G401 (cell line): ENCODE results near the gene KLK15. TPM values are rescaled to one million over a fixed set of nuclear protein-coding genes. Genes with fewer than 3 reads are reported as not detected.

Source experiments
- DNase-seq: peaks from one replicate; pipeline ENCODE4 v3.0.0-alpha.2; 2015; ENCODE audit warnings: low spot score
- in situ Hi-C: cut with HindIII; loops from 2 replicates; pipeline ENCODE4 v1.10.0; 2016; ENCODE audit warnings: low sequenced_read_pairs, mixed read lengths
- total RNA-seq: library from RNA; depleted of rRNA; stranded (reverse); fragments of >200 nt; shearing (Covaris generic); gene quantifications from 2 replicates; pipeline ENCODE4 v1.2.3, GENCODE V29; 2014; rRNA removed

The KLK15 gene
- total RNA-seq: not detected in 2 replicates

- in situ Hi-C loops: no loop called here
- no peak for DNase-seq
These were observed at the start of gene KLK15 for GRCh38 chr19:50833117-50833801. TSS of gene KLK15 (minus strand) at chr19:50833574. CDS start at chr19:50831492, 2,082 bp downstream.

DNA sequence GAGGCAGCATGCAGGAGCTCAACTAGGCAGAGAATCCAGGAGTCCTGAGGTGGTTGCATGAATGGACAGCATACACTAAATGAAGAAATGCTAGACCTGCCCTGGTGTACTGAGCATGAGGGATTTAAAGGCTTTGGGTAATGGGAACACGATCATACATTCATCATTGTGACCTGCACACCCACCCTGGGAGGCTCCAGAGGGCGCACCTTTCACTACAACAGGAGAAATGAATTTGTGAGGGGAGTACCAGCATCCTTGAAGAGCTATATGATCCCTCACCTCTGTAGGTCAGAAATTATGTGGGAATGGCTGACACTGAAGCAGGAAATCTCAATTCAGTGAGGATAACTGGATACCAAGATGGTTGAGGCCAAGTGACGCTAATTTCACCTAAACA lies 48.8 kb upstream of the KLK15 start:
- DNase-seq: no peak
- in situ Hi-C loops: no loop called here

GRCh38 chr19:50880241-50880640 lies 46.9 kb upstream of the KLK15 start:
- in situ Hi-C loops: no loop called here
- DNase-seq: no peak

DNA sequence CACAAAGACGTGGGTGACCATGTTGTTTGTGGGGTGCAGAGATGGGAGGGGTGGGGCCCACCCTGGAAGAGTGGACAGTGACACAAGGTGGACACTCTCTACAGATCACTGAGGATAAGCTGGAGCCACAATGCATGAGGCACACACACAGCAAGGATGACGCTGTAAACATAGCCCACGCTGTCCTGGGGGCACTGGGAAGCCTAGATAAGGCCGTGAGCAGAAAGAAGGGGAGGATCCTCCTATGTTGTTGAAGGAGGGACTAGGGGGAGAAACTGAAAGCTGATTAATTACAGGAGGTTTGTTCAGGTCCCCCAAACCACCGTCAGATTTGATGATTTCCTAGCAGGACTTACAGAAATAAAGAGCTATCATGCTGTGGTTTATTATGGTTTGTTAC lies 45.5 kb upstream of the KLK15 start:
- in situ Hi-C loops: no loop called here
- DNase-seq: no peak

DNA sequence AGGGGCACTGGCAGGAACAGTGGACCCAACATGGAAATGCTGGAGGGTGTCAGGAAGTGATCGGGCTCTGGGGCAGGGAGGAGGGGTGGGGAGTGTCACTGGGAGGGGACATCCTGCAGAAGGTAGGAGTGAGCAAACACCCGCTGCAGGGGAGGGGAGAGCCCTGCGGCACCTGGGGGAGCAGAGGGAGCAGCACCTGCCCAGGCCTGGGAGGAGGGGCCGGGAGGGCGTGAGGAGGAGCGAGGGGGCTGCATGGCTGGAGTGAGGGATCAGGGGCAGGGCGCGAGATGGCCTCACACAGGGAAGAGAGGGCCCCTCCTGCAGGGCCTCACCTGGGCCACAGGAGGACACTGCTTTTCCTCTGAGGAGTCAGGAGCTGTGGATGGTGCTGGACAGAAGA lies 44.0 kb upstream of the KLK15 start:
- DNase-seq: no peak
- in situ Hi-C loops: no loop called here

DNA sequence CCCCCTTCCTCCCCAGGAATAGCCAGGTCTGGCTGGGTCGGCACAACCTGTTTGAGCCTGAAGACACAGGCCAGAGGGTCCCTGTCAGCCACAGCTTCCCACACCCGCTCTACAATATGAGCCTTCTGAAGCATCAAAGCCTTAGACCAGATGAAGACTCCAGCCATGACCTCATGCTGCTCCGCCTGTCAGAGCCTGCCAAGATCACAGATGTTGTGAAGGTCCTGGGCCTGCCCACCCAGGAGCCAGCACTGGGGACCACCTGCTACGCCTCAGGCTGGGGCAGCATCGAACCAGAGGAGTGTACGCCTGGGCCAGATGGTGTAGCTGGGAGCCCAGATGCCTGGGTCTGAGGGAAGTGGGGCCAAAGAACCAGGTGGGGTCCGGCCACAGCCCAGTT lies 43.1 kb upstream of the KLK15 start:
- DNase-seq: no peak
- in situ Hi-C loops: no loop called here

- no peak for DNase-seq
- in situ Hi-C loops: no loop called here
These were observed 42.5 kb upstream of the KLK15 start for GRCh38 chr19:50875795-50876422.

DNA sequence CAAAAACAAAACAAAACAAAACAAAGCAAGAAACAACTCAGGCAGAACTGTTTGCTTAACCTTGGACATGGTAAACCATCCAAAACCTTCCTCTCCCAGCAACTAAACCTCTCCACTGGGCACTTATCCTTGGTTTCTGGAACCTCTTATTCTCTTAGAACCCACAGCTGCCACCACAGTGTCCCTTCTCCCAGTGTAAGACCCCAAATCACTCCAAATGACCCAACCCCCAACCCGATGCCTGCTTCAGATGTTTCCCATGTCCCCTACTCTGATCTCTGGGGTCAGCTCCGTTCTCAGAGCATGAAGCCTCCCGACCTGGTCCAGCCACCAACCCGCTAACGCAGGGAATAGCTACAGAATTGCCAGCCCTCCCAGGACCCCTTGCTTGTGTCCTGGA lies 40.8 kb upstream of the KLK15 start:
- in situ Hi-C loops: no loop called here
- DNase-seq: no peak

DNA sequence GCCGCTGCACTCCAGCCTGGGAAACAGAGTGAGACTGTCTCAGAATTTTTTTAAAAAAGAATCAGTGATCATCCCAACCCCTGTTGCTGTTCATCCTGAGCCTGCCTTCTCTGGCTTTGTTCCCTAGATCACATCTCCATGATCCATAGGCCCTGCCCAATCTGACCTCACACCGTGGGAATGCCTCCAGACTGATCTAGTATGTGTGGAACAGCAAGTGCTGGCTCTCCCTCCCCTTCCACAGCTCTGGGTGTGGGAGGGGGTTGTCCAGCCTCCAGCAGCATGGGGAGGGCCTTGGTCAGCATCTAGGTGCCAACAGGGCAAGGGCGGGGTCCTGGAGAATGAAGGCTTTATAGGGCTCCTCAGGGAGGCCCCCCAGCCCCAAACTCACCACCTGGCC lies 39.7 kb upstream of the KLK15 start, which contains the start of gene KLK2:
Gene KLK2 (plus strand): TSS at position 384 of the 400 bp plus-strand sequence. CDS start 35 bp downstream, outside the sequence.
- DNase-seq: no peak
- in situ Hi-C loops: no loop called here

- in situ Hi-C loops: no loop called here
- no peak for DNase-seq
These were observed 37.2 kb upstream of the KLK15 start for GRCh38 chr19:50870417-50871089.

GRCh38 chr19:50869479-50869878 lies 36.1 kb upstream of the KLK15 start:
- DNase-seq: no peak
- in situ Hi-C loops: no loop called here

DNA sequence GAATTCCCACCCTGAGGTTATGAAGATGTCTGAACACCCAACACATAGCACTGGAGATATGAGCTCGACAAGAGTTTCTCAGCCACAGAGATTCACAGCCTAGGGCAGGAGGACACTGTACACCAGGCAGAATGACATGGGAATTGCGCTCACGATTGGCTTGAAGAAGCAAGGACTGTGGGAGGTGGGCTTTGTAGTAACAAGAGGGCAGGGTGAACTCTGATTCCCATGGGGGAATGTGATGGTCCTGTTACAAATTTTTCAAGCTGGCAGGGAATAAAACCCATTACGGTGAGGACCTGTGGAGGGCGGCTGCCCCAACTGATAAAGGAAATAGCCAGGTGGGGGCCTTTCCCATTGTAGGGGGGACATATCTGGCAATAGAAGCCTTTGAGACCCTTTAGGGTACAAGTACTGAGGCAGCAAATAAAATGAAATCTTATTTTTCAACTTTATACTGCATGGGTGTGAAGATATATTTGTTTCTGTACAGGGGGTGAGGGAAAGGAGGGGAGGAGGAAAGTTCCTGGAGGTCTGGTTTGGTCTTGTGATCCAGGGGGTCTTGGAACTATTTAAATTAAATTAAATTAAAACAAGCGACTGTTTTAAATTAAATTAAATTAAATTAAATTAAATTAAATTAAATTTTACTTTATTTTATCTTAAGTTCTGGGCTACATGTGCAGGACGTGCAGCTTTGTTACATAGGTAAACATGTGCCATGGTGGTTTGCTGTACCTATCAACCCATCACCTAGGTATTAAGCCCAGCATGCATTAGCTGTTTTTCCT lies 28.3 kb upstream of the KLK15 start:
- no peak for DNase-seq
- in situ Hi-C loops: no loop called here

DNA sequence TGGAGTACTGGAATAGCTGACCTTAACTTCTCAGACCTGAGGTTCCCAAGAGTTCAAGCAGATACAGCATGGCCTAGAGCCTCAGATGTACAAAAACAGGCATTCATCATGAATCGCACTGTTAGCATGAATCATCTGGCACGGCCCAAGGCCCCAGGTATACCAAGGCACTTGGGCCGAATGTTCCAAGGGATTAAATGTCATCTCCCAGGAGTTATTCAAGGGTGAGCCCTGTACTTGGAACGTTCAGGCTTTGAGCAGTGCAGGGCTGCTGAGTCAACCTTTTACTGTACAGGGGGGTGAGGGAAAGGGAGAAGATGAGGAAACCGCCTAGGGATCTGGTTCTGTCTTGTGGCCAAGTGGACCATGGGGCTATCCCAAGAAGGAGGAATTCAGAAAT lies 27.6 kb upstream of the KLK15 start:
- DNase-seq: no peak
- in situ Hi-C loops: no loop called here

- in situ Hi-C loops: no loop called here
- no peak for DNase-seq
These were observed 26.5 kb upstream of the KLK15 start for GRCh38 chr19:50859849-50860248.

DNA sequence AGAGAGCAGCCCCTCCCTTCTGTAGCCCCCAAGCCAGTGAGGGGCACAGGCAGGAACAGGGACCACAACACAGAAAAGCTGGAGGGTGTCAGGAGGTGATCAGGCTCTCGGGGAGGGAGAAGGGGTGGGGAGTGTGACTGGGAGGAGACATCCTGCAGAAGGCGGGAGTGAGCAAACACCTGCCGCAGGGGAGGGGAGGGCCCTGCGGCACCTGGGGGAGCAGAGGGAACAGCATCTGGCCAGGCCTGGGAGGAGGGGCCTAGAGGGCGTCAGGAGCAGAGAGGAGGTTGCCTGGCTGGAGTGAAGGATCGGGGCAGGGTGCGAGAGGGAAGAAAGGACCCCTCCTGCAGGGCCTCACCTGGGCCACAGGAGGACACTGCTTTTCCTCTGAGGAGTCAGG lies 25.5 kb upstream of the KLK15 start:
- DNase-seq: no peak
- in situ Hi-C loops: no loop called here

DNA sequence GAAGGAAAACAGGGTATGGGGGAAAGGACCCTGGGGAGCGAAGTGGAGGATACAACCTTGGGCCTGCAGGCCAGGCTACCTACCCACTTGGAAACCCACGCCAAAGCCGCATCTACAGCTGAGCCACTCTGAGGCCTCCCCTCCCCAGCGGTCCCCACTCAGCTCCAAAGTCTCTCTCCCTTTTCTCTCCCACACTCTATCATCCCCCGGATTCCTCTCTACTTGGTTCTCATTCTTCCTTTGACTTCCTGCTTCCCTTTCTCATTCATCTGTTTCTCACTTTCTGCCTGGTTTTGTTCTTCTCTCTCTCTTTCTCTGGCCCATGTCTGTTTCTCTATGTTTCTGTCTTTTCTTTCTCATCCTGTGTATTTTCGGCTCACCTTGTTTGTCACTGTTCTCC lies 24.0 kb upstream of the KLK15 start:
- in situ Hi-C loops: no loop called here
- DNase-seq: no peak

DNA sequence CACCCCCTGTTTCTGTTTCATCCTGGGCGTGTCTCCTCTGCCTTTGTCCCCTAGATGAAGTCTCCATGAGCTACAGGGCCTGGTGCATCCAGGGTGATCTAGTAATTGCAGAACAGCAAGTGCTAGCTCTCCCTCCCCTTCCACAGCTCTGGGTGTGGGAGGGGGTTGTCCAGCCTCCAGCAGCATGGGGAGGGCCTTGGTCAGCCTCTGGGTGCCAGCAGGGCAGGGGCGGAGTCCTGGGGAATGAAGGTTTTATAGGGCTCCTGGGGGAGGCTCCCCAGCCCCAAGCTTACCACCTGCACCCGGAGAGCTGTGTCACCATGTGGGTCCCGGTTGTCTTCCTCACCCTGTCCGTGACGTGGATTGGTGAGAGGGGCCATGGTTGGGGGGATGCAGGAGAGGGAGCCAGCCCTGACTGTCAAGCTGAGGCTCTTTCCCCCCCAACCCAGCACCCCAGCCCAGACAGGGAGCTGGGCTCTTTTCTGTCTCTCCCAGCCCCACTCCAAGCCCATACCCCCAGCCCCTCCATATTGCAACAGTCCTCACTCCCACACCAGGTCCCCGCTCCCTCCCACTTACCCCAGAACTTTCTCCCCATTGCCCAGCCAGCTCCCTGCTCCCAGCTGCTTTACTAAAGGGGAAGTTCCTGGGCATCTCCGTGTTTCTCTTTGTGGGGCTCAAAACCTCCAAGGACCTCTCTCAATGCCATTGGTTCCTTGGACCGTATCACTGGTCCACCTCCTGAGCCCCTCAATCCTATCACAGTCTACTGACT lies 21.4 kb upstream of the KLK15 start, which contains the start of gene KLK3:
Gene KLK3 (plus strand): TSS at position 280 of the 775 bp plus-strand sequence. CDS start 41 bp downstream, at position 321.
- in situ Hi-C loops: no loop called here
- DNase-seq: no peak

GRCh38 chr19:50851620-50852019 lies 18.2 kb upstream of the KLK15 start:
- no peak for DNase-seq
- in situ Hi-C loops: no loop called here

- DNase-seq: no peak
- in situ Hi-C loops: no loop called here
These were observed 17.4 kb upstream of the KLK15 start for GRCh38 chr19:50850738-50851137.
